MCF 10A (cell line): ENCODE measurements around the gene C2. TPM values are rescaled to one million over a fixed set of nuclear protein-coding genes. Genes with fewer than 3 reads are reported as not detected.

ENCODE experiments used
- BruUV-seq: library from RNA; stranded (reverse); fragments of 400-500 nt; replicated peaks from 2 replicates; lab custom pipeline; 2021; lab: Mats Ljungman, UMichigan
- CTCF ChIA-PET: fragments of 300-600 bp; sonication (Branson Sonifier 250); formaldehyde crosslinking; extraction: SDS; loops from one replicate; lab custom pipeline; 2021; ENCODE audit warnings: antibody characterized with exemption, inconsistent platforms; lab: Yijun Ruan, JAX
- POLR2A ChIA-PET: fragments of 300-600, 350-650 bp; sonication (Branson Sonifier 250); formaldehyde crosslinking; extraction: SDS; loops from one replicate; lab custom pipeline; 2020; ENCODE audit warnings: antibody characterized with exemption, inconsistent platforms; lab: Yijun Ruan, JAX
- DNase-seq: peaks from one replicate; pipeline ENCODE4 v3.0.0-alpha.2; 2018; ENCODE audit not compliant: unreplicated experiment
- H3K27ac Mint-ChIP-seq: one replicate; pipeline ENCODE4 v1.8.0; 2022; ENCODE audit warnings: mild to moderate bottlenecking, low read depth, mixed read lengths; ENCODE audit not compliant: unreplicated experiment
- H3K27me3 Mint-ChIP-seq: one replicate; pipeline ENCODE4 v1.8.0; 2022; ENCODE audit warnings: mixed read lengths; ENCODE audit not compliant: insufficient read depth, unreplicated experiment
- H3K36me3 Mint-ChIP-seq: one replicate; pipeline ENCODE4 v1.8.0; 2022; ENCODE audit warnings: mild to moderate bottlenecking, moderate library complexity, mixed read lengths; ENCODE audit not compliant: insufficient read depth, unreplicated experiment
- H3K4me1 Mint-ChIP-seq: one replicate; pipeline ENCODE4 v1.8.0; 2022; ENCODE audit warnings: mixed read lengths; ENCODE audit not compliant: insufficient read depth, unreplicated experiment
- H3K4me3 Mint-ChIP-seq: one replicate; pipeline ENCODE4 v1.8.0; 2022; ENCODE audit warnings: mild to moderate bottlenecking, moderate library complexity, mixed read lengths; ENCODE audit not compliant: unreplicated experiment
- H3K9me3 Mint-ChIP-seq: one replicate; pipeline ENCODE4 v1.8.0; 2022; ENCODE audit warnings: mixed read lengths; ENCODE audit not compliant: unreplicated experiment
- CTCF ChIP-seq: fragments of 200-600 bp; IDR thresholded peaks from one replicate; pipeline ENCODE4 v1.8.0; 2022; ENCODE audit warnings: antibody characterized with exemption, mild to moderate bottlenecking; ENCODE audit not compliant: unreplicated experiment
- intact Hi-C: fragments of 100-400 bp; cut with micrococcal nuclease; formaldehyde crosslinking; loops from 2 replicates; pipeline ENCODE4 v1.14.1; 2022
- total RNA-seq: library from RNA; stranded (reverse); gene quantifications from 2 replicates; pipeline ENCODE4 v1.2.3, GENCODE V29; 2022

Gene C2
- total RNA-seq, 1 experiment from 2014 or later = not detected

- CTCF ChIA-PET = no interaction called here
- BruUV-seq = no TSS peak
These were observed 34.1 kb downstream of the C2 start for GRCh38 chr6:31961616-31962015.

GRCh38 chr6:31963921-31964320 is 36.4 kb downstream of the C2 start:
- DNase-seq = no peak
- Mint-ChIP-seq H3K27me3 (no peaks in the 10 kb centered on the region), H3K4me3 (no peak overlapping the region), H3K27ac (no peak overlapping the region), H3K4me1 (peaks cover 9% of the 10 kb centered on the region), H3K36me3 (peaks cover 79% of the 10 kb centered on the region), H3K9me3 (no peaks in the 10 kb centered on the region)
- ChIA-PET CTCF (interaction anchor here (0.6 to 1.1 kb wide), 2 partner anchors 11 to 301 kb away, joined by 3 read pairs; no protein-coding TSS in a partner anchor), POLR2A (interaction anchor here (1.3 kb wide), 1 partner anchor 9 kb away, joined by 5 read pairs; no protein-coding TSS in a partner anchor)
- no peak for TF ChIP-seq CTCF
- no TSS peak for BruUV-seq
- intact Hi-C loops = no loop called here

More at GRCh38 chr6:31961616-31962015, 34.1 kb downstream of the C2 start:
- Mint-ChIP-seq H3K27ac (no peak overlapping the region), H3K4me1 (peaks cover 9% of the 10 kb centered on the region), H3K36me3 (peaks cover 71% of the 10 kb centered on the region), H3K9me3 (no peaks in the 10 kb centered on the region), H3K4me3 (no peak overlapping the region), H3K27me3 (no peaks in the 10 kb centered on the region)
- TF ChIP-seq CTCF = no peak
- no peak for DNase-seq
- intact Hi-C loops = no loop called here
- POLR2A ChIA-PET = interaction anchor here (1.0 to 1.3 kb wide), 2 partner anchors 9 to 10 kb away, joined by 3 to 6 read pairs; partner anchors contain the start of gene DXO

GRCh38 chr6:31965700-31966099 is 38.2 kb downstream of the C2 start:
- POLR2A ChIA-PET = no interaction called here
- no peaks in the 10 kb centered on the region for H3K9me3 Mint-ChIP-seq
- H3K27me3 Mint-ChIP-seq = no peaks in the 10 kb centered on the region
- CTCF ChIA-PET = interaction anchor here (0.7 to 3.9 kb wide), 2 partner anchors 13 to 1050 kb away, joined by 3 to 14 read pairs; no protein-coding TSS in a partner anchor
- TF ChIP-seq CTCF = no peak
- H3K4me1 Mint-ChIP-seq = peaks cover 11% of the 10 kb centered on the region
- peaks cover 88% of the 10 kb centered on the region for H3K36me3 Mint-ChIP-seq
- no peak overlapping the region for H3K27ac Mint-ChIP-seq
- BruUV-seq = no TSS peak
- intact Hi-C loops = no loop called here
- no peak for DNase-seq
- no peak overlapping the region for H3K4me3 Mint-ChIP-seq

GRCh38 chr6:31966506-31966905 is 39.0 kb downstream of the C2 start:
- Mint-ChIP-seq H3K27me3 (no peaks in the 10 kb centered on the region), H3K27ac (no peak overlapping the region), H3K4me3 (no peak overlapping the region), H3K4me1 (peaks cover 11% of the 10 kb centered on the region), H3K36me3 (peaks cover 88% of the 10 kb centered on the region), H3K9me3 (no peaks in the 10 kb centered on the region)
- POLR2A ChIA-PET = no interaction called here
- TF ChIP-seq CTCF = no peak
- no peak for DNase-seq
- BruUV-seq = no TSS peak
- intact Hi-C loops = no loop called here
- CTCF ChIA-PET = interaction anchor here (3.9 kb wide), 1 partner anchor 14 kb away, joined by 14 read pairs; no protein-coding TSS in a partner anchor
